GM18498 (cell line): Measurements from ENCODE around the gene KDM4F.

Source experiments
- ATAC-seq: cut with Tn5 transposase; IDR thresholded peaks from one replicate; pipeline ENCODE4 v1.9.1; 2021; ENCODE audit warnings: mild to moderate bottlenecking, moderate library complexity; ENCODE audit not compliant: unreplicated experiment

Gene KDM4F

DNA sequence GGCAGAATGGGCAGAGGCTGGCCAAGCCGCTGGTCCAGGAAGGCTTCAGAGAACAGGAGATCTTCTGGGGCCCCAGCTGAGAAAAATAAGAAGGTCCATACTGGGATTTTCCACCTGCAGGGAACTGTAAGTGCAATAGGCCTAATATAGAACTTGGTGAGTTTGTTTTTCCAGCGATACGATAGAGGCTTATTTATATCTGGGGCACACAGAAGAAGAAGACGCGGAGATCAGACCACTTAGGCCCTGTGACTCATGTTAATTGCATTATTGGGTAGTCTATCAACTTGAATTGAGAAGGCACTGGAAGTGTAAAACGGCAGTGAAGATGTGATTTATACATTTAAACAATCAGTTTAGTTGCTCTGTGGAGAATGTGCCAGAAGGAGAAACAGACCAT, 9.8 kb downstream of the KDM4F start:
- ATAC-seq, result no peak

- ATAC-seq, result no peak
Observed at GRCh38 chr11:95065336-95065735, 16.1 kb downstream of the KDM4F start.

GRCh38 chr11:95066716-95067038, 17.5 kb downstream of the KDM4F start, which contains the start of gene SRSF8:
SRSF8 (plus strand) TSS chr11:95066919; CDS start chr11:95067227, 308 bp downstream.
- ATAC-seq, result peak; percentile 54

DNA sequence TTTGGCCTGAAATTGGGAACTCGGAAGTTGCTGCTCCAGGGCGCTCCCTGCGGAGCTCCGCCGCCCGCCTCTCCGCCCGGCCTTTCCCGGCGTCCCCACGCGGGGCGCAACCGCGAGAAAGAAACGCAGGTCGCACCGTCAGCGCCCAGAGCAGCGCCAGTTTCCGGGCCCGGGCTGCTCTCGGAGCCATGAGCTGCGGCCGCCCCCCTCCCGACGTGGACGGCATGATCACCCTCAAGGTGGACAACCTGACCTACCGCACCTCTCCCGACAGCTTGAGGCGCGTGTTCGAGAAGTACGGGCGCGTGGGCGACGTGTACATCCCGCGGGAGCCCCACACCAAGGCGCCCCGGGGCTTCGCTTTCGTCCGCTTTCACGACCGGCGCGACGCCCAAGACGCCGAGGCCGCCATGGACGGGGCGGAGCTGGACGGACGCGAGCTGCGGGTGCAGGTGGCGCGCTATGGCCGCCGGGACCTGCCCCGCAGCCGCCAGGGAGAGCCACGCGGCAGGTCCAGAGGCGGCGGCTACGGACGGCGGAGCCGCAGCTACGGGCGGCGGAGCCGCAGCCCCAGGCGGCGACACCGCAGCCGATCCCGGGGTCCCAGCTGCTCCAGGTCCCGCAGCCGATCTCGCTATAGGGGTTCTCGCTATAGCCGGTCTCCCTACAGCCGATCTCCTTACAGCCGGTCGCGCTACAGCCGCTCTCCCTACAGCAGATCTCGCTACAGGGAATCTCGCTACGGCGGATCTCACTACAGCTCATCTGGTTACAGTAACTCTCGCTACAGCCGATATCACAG, 18.0 kb downstream of the KDM4F start:
- peak; percentile 75 for ATAC-seq

- no peak for ATAC-seq
Observed at GRCh38 chr11:95067841-95068219, 18.6 kb downstream of the KDM4F start.

- peak; percentile 62 for ATAC-seq
Observed at GRCh38 chr11:95068549-95068948, 19.3 kb downstream of the KDM4F start.

DNA sequence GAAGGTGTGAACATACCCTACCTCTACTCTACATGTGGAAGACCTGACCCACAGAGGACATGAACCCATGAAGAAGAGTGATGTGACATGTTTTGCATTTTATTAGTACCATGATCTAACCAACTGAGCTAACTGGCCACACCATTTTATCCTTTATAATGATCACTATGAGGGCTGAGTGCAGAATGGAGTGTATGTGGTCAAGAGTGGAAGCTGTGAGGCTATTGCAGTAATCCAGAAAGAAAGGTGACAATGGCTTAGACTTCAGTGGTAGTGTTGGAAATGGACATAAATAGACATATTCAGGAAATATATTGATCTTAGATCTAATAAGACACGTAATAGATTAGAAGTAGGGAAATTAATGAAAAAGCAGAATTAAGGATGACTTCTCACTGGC, 21.2 kb downstream of the KDM4F start:
- ATAC-seq, result no peak

DNA sequence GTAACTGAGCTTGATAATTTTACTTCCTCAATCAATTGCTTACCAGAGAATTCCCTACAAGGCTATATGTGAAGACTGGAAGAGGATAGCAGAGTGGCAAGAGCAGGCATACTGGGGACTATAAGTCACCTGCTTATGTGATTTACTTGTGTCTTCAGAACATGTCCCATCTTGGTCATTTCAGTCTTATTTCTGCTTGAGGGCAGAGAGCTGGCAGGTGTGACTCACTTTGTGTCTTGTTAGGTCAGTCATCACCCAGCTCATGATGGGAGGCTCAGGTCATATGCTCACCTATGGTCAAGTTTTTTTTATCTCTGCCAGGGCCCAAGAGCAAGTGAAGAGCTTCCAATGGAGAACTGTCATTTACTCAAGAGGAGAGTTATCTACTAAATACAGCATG, 23.7 kb downstream of the KDM4F start:
- ATAC-seq, result no peak

GRCh38 chr11:95074792-95075563, 25.8 kb downstream of the KDM4F start:
- no peak for ATAC-seq

GRCh38 chr11:95076416-95076815, 27.2 kb downstream of the KDM4F start:
- ATAC-seq, result peak; percentile 68

- ATAC-seq, result no peak
Observed at GRCh38 chr11:95076981-95077380, 27.8 kb downstream of the KDM4F start.

DNA sequence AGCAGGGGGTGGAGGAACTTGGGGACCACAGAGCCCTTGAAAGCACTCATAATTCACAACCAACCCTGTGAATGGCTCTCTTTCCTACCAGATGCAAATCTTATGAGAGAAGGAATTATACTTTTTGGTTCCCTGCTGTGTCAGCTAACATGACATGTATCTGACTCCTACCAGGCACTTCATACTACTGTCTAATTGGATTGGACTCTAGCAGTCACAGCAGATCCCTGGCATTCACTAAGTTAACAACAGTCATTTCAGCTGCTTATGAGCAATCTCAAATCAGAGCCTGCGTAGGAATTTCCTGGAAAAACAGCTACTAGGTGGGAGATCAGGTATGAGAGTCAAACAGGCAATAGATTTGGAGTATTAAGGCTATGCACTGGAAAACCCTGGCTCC, 29.3 kb downstream of the KDM4F start:
- ATAC-seq, result no peak

GRCh38 chr11:95081010-95081409, 31.8 kb downstream of the KDM4F start:
- ATAC-seq, result no peak

GRCh38 chr11:95081412-95081811, 32.2 kb downstream of the KDM4F start:
- ATAC-seq, result no peak

DNA sequence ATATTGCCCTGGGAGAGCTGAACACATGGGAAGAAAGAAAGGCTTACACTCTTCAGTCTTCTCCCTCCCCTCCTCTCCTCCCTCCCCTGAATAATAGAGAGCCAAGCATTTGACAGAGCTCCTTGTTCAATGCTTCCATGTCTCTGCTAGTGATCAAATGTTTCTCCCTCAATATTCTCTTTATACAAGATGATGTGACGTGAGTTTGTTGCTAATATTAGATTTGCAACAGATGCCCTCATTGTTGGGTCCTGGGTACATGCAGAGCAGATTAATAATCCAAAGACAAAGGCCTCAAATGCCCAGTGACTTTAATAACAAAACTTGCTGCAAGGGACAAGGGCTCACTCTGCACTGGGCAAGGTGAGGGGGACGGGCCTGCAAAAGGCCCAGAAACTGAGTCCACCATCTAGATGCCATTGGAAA, 33.4 kb downstream of the KDM4F start:
- ATAC-seq, result no peak

GRCh38 chr11:95084509-95084908, 35.3 kb downstream of the KDM4F start:
- no peak for ATAC-seq

- ATAC-seq, result no peak
Observed at GRCh38 chr11:95085117-95085816, 36.0 kb downstream of the KDM4F start.

GRCh38 chr11:95086151-95086550, 36.9 kb downstream of the KDM4F start:
- ATAC-seq, result no peak

DNA sequence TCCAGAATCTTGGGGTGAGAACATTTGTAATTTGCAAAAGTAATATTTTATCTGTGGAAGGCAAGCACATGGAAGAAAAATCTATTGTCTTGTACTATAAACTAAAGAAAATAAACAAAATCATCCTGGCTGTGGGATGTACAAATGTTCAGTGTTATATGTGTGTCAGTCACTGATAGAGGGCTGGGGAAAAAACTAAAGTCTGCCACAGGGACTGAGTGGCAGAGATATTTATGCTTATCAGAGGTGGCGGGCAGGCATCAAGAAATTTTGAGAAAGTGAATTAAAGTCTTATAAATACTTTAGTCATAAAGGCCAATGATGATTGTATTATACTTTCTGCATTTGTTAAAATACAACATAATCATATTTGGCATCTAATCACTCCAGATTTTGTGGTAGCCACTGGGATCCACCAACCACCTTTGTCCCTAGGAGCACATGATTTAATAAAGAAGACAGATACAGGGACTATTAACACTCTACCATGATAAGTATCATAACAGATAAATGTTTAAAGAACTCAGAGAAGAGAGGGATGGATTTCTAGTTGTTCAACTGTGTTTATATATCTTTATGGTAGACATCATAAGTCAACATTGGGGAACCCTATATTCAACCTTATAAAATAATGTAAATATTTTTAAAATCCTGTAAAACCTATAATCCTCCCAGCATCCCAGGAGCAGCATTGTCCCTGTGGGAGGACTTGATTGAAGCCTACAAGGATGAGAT, 37.8 kb downstream of the KDM4F start:
- ATAC-seq, result no peak

DNA sequence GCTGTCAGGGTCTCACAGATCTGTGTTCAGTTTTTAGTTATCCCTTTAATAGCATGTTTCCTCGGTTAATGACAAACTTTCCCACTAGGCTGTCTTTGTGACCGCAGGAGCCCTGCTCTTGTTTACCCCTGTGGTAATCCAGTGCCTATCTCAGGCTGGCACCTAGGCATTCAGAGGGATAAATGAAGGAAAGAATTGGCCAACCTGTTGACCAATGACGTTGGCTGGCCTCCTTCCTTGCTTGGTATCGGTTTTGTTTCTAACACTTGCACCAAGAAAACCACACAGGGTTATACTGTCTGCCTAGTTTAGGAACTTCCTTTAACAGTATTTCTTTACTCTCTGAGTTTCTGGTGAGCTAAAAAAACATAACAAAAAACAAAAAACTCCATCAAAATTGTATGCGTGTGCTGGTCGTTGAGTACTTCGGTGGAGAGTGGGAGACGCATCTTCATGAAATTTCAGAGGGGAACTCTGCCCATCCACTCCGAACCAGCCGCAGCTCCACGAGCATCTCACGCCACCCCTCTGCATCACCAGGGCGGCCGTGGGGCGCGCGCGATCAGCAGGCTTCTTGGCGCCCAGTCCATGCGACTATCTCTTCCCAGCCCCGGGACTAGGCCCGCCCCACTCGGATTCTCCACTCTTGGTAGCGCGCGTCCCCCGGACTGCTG, 39.9 kb downstream of the KDM4F start:
- peak; percentile 56 for ATAC-seq
